ENCODE measurements around the gene SCLT1.

SCLT1 gene

GRCh38 chr4:128869776-128870509, 223.4 kb downstream of the SCLT1 start:
- DNase-seq (ENCODE audit: low read depth), result no peak

- no peak for DNase-seq (ENCODE audit: low read depth)
These were observed 224.6 kb downstream of the SCLT1 start for GRCh38 chr4:128868758-128869157.

GRCh38 chr4:128866691-128867090, 226.6 kb downstream of the SCLT1 start:
- no peak for DNase-seq (ENCODE audit: low read depth)

GRCh38 chr4:128866269-128866668, 227.1 kb downstream of the SCLT1 start:
- no peak for DNase-seq (ENCODE audit: low read depth)

GRCh38 chr4:128865132-128865531, 228.2 kb downstream of the SCLT1 start:
- no peak for DNase-seq (ENCODE audit: low read depth)

GRCh38 chr4:128863312-128864075, 229.8 kb downstream of the SCLT1 start:
- DNase-seq (ENCODE audit: low read depth), result peak; percentile 38

GRCh38 chr4:128862608-128863311, 230.6 kb downstream of the SCLT1 start:
- DNase-seq (ENCODE audit: low read depth), result peak; percentile 35

GRCh38 chr4:128861856-128862518, 231.4 kb downstream of the SCLT1 start:
- no peak for DNase-seq (ENCODE audit: low read depth)

- no peak for DNase-seq (ENCODE audit: low read depth)
These were observed 233.3 kb downstream of the SCLT1 start for GRCh38 chr4:128859887-128860677.

- DNase-seq (ENCODE audit: low read depth), result no peak
These were observed 234.3 kb downstream of the SCLT1 start for GRCh38 chr4:128858879-128859671.

- no peak for DNase-seq (ENCODE audit: low read depth)
These were observed 237.1 kb downstream of the SCLT1 start for GRCh38 chr4:128856246-128856645.

GRCh38 chr4:128855621-128856020, 237.7 kb downstream of the SCLT1 start:
- no peak for DNase-seq (ENCODE audit: low read depth)

- DNase-seq (ENCODE audit: low read depth), result no peak
These were observed 238.9 kb downstream of the SCLT1 start for GRCh38 chr4:128854433-128854832.

GRCh38 chr4:128853741-128854140, 239.6 kb downstream of the SCLT1 start:
- DNase-seq (ENCODE audit: low read depth), result no peak

GRCh38 chr4:128850252-128850651, 243.1 kb downstream of the SCLT1 start:
- no peak for DNase-seq (ENCODE audit: low read depth)

GRCh38 chr4:128848461-128848860, 244.9 kb downstream of the SCLT1 start:
- DNase-seq (ENCODE audit: low read depth), result no peak

- DNase-seq (ENCODE audit: low read depth), result no peak
These were observed 246.1 kb downstream of the SCLT1 start for GRCh38 chr4:128847082-128847724.

GRCh38 chr4:128846063-128846462, 247.3 kb downstream of the SCLT1 start:
- no peak for DNase-seq (ENCODE audit: low read depth)

- DNase-seq (ENCODE audit: low read depth), result no peak
These were observed 248.4 kb downstream of the SCLT1 start for GRCh38 chr4:128844931-128845330.

- no peak for DNase-seq (ENCODE audit: low read depth)
These were observed 251.9 kb downstream of the SCLT1 start for GRCh38 chr4:128841402-128841801.
